Adipocyte (in vitro differentiated cells): ENCODE measurements around the gene CEP170B.
"Not testable (repeated sequence)": the region's sequence is repeated elsewhere in the genome, so short reads cannot be mapped to it uniquely, and the experiment has no call there.

Experiments used
- DNase-seq: peaks from one replicate; pipeline ENCODE4 v3.0.0-alpha.2; 2015; ENCODE audit warnings: low read depth
- H3K27me3 ChIP-seq: replicated peaks from 2 replicates; pipeline ENCODE4 v1.7.0; 2013; ENCODE audit warnings: mild to moderate bottlenecking, low read length, moderate library complexity; ENCODE audit not compliant: control insufficient read depth, insufficient read depth
- H3K36me3 ChIP-seq: 2 replicates; pipeline ENCODE4 v1.7.0; 2013; ENCODE audit warnings: low read length, mild to moderate bottlenecking, moderate library complexity; ENCODE audit not compliant: control insufficient read depth, insufficient read depth, severe bottlenecking
- H3K4me1 ChIP-seq: 2 replicates; pipeline ENCODE4 v1.7.0; 2013; ENCODE audit warnings: mild to moderate bottlenecking, low read length, moderate library complexity; ENCODE audit not compliant: control insufficient read depth, insufficient read depth
- H3K4me3 ChIP-seq: 2 replicates; pipeline ENCODE4 v1.7.0; 2013; ENCODE audit warnings: mild to moderate bottlenecking, low read length, moderate library complexity
- H3K9ac ChIP-seq: 2 replicates; pipeline ENCODE4 v1.7.0; 2013; ENCODE audit warnings: mild to moderate bottlenecking, low read length, moderate library complexity
- H3K9me3 ChIP-seq: 2 replicates; pipeline ENCODE4 v1.7.0; 2013; ENCODE audit warnings: mild to moderate bottlenecking, low read length, moderate library complexity; ENCODE audit not compliant: control insufficient read depth

Gene CEP170B

GRCh38 chr14:104826189-104826860 lies 38.7 kb upstream of the CEP170B start:
- Histone ChIP-seq H3K4me1 (peaks cover 14% of the 10 kb centered on the region), H3K27me3 (peaks cover 6% of the 10 kb centered on the region), H3K4me3 (peak overlapping the region; percentile 83), H3K36me3 (no peaks in the 10 kb centered on the region), H3K9ac (peak overlapping the region; percentile 79), H3K9me3 (no peaks in the 10 kb centered on the region)
- DNase-seq, result peak; percentile 96

- H3K9me3 ChIP-seq, result no peaks in the 10 kb centered on the region
- peaks cover 6% of the 10 kb centered on the region for H3K27me3 ChIP-seq
- peaks cover 14% of the 10 kb centered on the region for H3K4me1 ChIP-seq
- no peak for DNase-seq
- H3K36me3 ChIP-seq, result no peaks in the 10 kb centered on the region
- H3K4me3 ChIP-seq, result peak overlapping the region; percentile 71
- H3K9ac ChIP-seq, result peak overlapping the region; percentile 66
These were observed 38.2 kb upstream of the CEP170B start for GRCh38 chr14:104826861-104827176.

GRCh38 chr14:104827177-104828055 lies 37.7 kb upstream of the CEP170B start:
- H3K36me3 ChIP-seq, result no peaks in the 10 kb centered on the region
- no peaks in the 10 kb centered on the region for H3K9me3 ChIP-seq
- peaks cover 14% of the 10 kb centered on the region for H3K4me1 ChIP-seq
- peak overlapping the region; percentile 71 for H3K4me3 ChIP-seq
- peak overlapping the region; percentile 66 for H3K9ac ChIP-seq
- peaks cover 6% of the 10 kb centered on the region for H3K27me3 ChIP-seq
- DNase-seq, result peak; percentile 55

- no peak for DNase-seq
- no peak overlapping the region for H3K9ac ChIP-seq
- H3K4me3 ChIP-seq, result no peak overlapping the region
These were observed 34.3 kb upstream of the CEP170B start for GRCh38 chr14:104830781-104831180.

GRCh38 chr14:104836171-104836935 lies 28.7 kb upstream of the CEP170B start:
- H3K4me3 ChIP-seq, DNase-seq, H3K9me3 ChIP-seq, H3K36me3 ChIP-seq, H3K9ac ChIP-seq, H3K4me1 ChIP-seq, H3K27me3 ChIP-seq: not testable (repeated sequence)

More at GRCh38 chr14:104830781-104831180, 34.3 kb upstream of the CEP170B start:
- Histone ChIP-seq H3K27me3 (no peaks in the 10 kb centered on the region), H3K4me1 (peaks cover 19% of the 10 kb centered on the region), H3K36me3 (no peaks in the 10 kb centered on the region), H3K9me3 (no peaks in the 10 kb centered on the region)

- Histone ChIP-seq H3K36me3 (no peaks in the 10 kb centered on the region), H3K4me1 (peaks cover 12% of the 10 kb centered on the region), H3K4me3 (no peak overlapping the region), H3K9ac (no peak overlapping the region), H3K27me3 (peaks cover 38% of the 10 kb centered on the region), H3K9me3 (no peaks in the 10 kb centered on the region)
- DNase-seq, result no peak
These were observed 23.3 kb upstream of the CEP170B start for GRCh38 chr14:104841730-104842129.

GRCh38 chr14:104843006-104843405 lies 22.1 kb upstream of the CEP170B start:
- peaks cover 12% of the 10 kb centered on the region for H3K4me1 ChIP-seq
- peak overlapping the region; percentile 79 for H3K4me3 ChIP-seq
- H3K27me3 ChIP-seq, result peaks cover 45% of the 10 kb centered on the region

GRCh38 chr14:104843442-104844305 lies 21.4 kb upstream of the CEP170B start:
- H3K36me3 ChIP-seq, result no peaks in the 10 kb centered on the region
- peaks cover 12% of the 10 kb centered on the region for H3K4me1 ChIP-seq
- peak overlapping the region; percentile 54 for H3K9ac ChIP-seq
- H3K27me3 ChIP-seq, result peaks cover 48% of the 10 kb centered on the region
- H3K4me3 ChIP-seq, result peak overlapping the region; percentile 79
- peak; percentile 67 for DNase-seq
- H3K9me3 ChIP-seq, result no peaks in the 10 kb centered on the region

More at GRCh38 chr14:104843006-104843405, 22.1 kb upstream of the CEP170B start:
- DNase-seq, result no peak
- Histone ChIP-seq H3K9ac (no peak overlapping the region), H3K9me3 (no peaks in the 10 kb centered on the region), H3K36me3 (no peaks in the 10 kb centered on the region)

- no peaks in the 10 kb centered on the region for H3K36me3 ChIP-seq
- no peaks in the 10 kb centered on the region for H3K9me3 ChIP-seq
- H3K27me3 ChIP-seq, result peaks cover 48% of the 10 kb centered on the region
- H3K4me1 ChIP-seq, result peaks cover 12% of the 10 kb centered on the region
- peak overlapping the region; percentile 79 for H3K4me3 ChIP-seq
- H3K9ac ChIP-seq, result peak overlapping the region; percentile 54
- no peak for DNase-seq
These were observed 20.6 kb upstream of the CEP170B start for GRCh38 chr14:104844306-104845032.

- no peak overlapping the region for H3K4me3 ChIP-seq
- no peaks in the 10 kb centered on the region for H3K9me3 ChIP-seq
- no peak for DNase-seq
- peaks cover 48% of the 10 kb centered on the region for H3K27me3 ChIP-seq
- H3K9ac ChIP-seq, result no peak overlapping the region
- no peaks in the 10 kb centered on the region for H3K36me3 ChIP-seq
- H3K4me1 ChIP-seq, result peaks cover 12% of the 10 kb centered on the region
These were observed 19.9 kb upstream of the CEP170B start for GRCh38 chr14:104845033-104845666.
